DMS53 treated with DMSO at 0.1 percent for 48 hours (cell line): ENCODE results near the gene POU2F1.

ENCODE experiments used
- DNase-seq: peaks from one replicate; lab custom pipeline; 2025; ENCODE audit not compliant: unreplicated experiment; lab: John Stamatoyannopoulos, UW

Gene POU2F1

DNA sequence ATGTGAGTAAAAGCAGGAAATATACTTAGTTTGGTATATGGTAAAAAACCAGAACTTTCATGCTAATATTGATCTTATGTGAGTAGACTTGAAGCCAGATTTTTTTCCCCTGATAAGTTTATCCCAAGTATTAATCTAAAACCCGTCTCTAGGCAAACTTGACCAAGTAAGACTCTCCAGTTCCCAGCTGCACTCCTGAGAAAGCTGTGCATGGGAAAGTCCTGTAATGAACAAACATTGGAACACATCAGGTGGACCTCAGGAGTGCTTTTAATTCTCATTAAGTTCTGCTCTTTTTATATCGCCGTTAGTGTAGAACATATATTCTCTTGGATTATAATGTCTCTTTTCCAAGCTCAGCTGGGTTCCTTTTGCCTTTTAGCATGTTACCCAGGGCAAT is 192.6 kb downstream of the POU2F1 start:
- no peak for DNase-seq

DNA sequence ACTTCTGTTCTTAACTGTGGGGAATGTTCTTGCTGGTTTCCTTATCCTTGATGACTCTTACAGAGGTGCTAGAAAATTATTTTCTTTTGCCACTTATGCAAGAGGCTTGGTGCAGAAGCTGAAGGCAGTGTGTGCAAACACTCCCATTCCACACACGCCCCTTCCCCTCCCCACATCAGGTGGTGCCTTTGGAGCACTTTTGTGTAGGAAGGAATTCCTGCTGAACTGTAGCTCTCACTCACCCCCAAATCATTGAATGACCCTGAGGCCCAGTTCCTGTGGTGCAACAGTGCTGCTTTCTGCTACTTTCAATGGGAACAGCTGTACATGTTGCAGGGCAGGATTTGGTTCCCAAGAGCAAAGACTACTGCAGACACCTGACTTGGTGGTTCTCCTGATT is 195.8 kb downstream of the POU2F1 start:
- no peak for DNase-seq

DNA sequence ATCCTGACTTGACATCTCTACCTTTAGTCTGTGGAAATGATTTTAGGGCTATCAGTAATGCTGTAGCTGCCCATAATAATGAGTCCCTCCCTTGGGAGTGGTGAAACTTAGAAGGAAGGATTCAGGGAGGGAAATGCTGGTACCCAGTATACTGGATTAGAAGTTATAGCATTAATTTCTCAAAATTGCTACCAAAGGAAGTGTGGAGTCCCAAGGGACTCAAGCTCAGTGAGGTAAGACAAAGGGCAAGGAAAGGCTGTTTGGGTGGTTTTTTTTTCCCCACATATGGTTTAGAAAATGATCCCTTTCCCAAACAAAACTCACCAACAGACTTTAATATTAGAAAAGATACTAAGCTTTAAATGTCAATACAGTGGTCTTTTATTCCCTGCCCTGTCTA is 197.7 kb downstream of the POU2F1 start:
- no peak for DNase-seq

DNA sequence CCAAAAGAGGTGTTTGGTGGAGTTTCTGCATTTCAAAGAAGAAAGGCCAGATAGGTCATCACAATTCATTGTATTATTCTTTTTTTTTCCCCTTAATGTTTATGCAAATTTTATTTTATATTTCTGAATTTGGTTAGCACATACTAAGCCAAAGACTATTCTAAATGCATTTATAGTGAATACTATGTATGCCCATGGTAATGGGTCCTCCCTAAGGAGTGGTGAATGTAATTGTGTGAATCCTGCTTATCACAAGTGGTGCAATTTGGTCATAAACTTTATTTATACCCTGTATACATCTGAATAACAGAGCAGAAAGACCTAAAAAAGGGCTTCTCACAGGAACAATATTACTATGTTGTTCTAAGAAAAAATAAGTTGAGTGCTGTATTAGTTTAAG is 198.6 kb downstream of the POU2F1 start:
- no peak for DNase-seq

DNA sequence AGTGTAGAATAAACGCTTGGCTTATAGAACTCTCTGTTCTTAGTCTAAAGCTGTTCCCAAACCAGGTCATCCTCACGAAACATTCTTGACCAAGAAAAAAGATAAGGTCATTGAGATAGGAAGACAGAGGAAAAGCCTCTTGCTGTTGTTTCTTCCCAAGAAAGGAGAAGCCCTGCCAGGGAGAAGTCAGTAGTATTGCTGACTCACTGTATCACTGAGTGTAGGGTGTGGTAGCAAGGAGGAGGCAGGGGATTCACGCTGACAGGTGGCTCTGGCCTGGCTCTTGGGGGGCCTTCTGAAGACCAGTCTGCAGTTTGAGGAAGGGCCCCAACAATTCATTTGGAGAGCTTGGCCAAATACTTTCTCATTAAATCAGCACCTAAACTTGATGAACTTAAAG is 199.8 kb downstream of the POU2F1 start:
- DNase-seq: no peak

DNA sequence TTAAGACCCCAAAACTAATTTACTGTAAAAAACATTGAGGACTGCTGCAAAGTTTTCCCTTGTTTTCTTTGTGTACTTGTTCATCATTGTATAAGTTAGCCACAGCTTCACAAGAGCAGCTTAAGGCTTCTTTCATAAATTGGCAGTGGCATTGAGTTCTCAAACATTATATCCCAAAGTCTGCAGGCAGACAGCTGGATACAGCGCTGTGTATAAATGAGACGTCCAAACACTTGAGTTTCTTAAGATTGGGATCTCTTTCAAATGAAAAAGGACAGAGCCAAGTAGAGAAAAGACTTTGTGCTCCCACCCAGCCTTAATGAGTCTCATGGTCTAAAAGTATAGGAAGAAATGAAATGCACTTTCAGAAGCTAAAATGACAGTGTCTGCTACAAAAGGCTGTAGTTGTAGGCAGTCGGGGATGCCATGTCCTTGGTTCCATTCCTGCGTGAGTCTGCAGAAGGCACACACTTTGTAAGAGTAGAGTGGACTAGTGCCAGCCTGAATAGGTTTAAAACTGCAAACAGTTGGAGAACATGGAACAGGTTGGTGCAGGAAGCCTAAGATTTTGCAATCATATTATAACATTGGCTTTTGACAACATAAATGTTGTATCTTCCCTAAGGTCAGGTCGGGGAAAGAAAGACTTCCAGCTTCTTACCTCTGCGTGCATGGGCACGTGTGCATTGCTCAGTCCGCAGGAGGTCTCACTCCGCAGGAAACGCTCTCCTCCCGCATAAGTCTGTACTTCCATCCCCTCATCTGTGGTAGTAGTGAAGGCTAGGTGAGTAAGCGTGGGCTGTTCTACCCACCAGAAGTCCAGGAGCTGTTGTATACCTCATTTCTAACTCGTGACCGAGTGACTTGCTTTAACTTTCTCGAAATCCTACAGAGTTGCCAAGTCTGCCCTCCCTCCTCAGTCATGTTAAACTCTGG is 203.3 kb downstream of the POU2F1 start:
- DNase-seq: no peak

DNA sequence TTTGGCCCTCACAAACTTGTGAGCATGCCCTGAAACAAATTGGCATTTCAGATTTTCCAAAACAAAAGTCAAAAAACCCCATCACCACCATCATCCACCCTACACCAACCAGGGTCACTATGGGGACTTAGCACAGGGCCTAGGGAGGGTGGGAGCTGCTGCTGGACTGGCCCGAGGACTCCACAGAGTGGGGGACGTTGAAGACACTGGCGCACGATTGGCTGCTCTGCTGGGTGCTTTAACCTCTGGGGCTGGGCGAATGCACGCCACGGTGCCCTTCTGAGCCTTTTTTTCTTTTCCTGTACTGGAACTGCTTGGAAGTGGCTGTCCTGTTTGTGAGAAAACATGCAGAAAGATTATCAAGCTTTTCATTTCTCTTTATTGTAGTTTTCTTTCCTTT is 204.8 kb downstream of the POU2F1 start:
- no peak for DNase-seq

DNA sequence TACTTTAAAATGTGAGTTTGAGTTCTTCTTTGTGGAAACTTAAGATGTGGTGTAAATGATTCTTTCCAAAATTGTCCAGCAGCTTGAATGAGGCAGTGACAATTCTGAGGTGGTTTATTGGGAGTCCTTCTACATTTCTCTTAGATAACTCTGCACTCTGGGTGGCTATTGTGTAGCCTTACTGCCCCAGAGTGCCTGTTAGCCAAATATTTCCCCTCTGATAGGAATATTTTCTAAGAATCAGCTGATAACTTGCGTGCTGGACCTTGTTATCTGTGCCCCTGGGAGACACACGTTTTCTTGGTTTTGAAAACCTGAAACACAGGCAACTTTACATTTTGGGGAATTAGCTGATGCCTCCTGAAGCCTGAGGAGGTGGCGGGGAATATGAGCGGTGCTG is 206.0 kb downstream of the POU2F1 start:
- no peak for DNase-seq

DNA sequence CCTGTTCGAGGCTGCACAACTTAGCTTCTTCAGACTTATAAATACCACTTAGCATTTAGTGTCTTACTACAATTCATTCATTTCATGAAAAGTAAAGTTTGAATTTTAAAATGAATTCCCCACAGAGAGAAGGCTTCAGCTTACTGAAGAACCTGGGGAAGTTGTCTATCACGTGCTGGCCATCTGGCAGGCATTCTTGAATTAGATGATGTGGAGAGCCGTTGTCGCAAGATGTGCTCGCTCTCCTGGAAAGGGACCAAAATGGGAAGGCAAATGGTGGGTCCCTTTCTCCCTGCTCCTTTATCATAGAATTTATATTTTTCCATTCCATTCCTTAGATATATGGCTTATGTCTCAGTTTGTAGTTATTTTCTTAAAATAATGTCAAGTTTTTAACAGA is 207.2 kb downstream of the POU2F1 start:
- DNase-seq: no peak

DNA sequence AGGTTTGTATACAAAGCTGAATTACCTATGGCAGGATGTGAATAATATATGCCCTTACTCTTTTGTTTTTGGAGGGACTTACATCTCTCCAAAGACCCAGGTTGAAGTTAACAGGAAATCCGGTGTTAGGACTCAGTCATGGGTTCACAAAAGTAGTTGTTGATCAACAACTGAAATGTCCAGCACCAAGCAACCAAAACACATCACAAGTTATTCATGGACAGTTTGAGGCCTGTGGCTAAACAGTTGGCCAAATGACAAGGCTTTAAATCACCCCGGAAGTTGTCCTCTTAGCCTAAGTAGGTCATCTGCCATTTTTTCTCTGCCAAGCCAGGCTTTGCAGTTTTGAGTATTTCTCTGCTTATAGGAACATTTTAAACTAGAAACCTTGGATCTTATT is 207.7 kb downstream of the POU2F1 start:
- no peak for DNase-seq

DNA sequence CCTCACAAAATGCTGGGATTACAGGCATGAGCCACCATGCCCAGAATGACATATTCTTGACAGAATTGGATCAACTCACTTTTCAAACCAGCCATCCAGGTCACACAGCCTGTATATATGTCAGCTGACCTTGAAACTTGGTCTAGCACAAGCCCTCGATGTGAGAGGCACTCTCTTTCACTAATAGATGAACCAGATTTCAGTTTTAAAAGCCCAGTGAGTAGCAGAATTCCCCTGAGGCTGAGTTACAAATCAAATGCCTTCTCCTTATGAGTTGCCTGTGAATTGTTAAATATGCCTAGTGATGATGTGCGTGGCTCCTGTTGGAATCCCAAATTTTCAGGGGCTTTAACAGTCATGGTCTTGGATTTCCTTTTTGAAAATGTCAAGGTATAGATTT is 208.9 kb downstream of the POU2F1 start:
- no peak for DNase-seq

DNA sequence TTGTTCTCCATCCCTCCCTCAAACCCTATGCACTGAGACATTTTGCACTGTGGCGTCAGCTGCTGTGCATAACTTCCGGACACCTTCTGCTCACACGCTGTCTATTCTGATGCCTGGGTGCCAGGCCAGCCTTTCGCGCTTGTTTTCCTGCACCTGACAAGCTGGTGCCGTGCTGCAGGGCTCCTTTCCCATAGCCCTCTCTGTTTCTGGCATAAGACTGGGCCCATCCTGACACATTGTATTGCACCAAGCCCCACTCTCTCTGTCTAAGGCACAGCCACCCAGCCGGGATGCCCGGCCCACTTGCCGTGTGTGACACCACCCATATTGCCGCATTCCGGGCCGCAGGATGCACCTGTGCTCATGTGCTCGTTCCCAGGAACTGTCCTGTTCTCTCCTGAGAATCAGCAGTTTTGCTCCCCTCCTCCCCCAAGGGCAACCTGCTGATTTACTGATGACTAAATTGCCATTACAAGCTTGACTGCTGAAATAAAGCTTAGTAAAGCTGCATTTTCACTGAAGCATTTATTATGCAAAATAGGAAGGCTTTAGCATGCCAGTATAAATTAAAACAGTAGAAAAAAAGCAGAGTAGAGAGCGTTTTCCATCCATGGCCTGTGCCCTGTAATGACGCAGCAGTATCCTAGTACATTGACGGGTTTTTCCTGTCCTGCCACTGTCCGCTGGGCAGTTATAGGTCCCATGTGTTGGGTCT is 209.6 kb downstream of the POU2F1 start:
- DNase-seq: no peak

DNA sequence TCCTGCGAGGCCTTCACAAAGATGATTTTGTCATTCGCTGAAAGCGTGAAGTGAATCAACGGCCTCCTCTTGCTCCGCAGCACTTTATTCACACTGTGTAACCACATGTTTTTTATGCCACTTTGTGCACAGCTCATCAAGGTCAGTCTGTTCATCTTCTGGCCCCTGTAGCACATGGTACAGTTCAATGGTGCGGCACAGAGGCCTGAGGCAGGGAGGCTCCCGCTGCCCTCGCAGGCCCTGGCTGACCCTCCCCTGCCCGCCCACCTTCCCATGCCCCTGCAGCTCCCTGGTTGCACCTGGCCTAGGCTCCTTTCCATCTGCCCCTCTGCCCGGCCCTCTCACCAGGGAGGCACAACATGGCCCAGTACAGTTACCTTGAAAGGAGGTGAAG is 210.2 kb downstream of the POU2F1 start:
- DNase-seq: no peak

DNA sequence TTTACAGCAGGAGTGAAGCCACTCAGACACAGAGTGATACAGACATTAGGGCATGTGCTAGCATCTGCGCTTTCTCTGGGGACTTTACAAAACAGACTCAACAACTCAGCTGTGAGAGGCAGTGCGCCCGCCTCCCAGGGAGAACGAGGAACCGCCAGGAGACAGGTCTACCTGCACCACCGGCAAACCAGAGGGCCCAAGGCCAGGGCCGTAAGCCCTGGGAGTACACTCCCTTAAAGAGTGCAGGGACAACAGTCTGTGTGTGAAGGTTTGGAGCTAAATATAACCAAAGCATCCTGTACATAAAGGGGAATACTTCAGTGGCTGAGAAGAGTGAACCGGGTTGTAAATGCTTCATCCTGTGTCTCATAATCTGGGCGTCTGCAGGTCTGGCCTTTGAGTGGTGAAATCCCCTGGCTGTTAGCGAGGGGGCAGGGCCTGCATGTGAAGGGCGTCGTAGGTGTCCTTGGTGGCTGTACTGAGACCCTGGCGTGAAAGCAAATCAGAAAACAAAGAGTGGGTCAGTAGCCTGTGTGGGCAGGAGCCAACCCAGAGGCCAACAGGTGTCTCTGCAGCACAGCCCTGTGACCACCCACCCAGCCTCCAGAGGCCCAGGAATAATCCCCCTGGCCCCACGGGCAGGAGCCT is 210.7 kb downstream of the POU2F1 start:
- no peak for DNase-seq

DNA sequence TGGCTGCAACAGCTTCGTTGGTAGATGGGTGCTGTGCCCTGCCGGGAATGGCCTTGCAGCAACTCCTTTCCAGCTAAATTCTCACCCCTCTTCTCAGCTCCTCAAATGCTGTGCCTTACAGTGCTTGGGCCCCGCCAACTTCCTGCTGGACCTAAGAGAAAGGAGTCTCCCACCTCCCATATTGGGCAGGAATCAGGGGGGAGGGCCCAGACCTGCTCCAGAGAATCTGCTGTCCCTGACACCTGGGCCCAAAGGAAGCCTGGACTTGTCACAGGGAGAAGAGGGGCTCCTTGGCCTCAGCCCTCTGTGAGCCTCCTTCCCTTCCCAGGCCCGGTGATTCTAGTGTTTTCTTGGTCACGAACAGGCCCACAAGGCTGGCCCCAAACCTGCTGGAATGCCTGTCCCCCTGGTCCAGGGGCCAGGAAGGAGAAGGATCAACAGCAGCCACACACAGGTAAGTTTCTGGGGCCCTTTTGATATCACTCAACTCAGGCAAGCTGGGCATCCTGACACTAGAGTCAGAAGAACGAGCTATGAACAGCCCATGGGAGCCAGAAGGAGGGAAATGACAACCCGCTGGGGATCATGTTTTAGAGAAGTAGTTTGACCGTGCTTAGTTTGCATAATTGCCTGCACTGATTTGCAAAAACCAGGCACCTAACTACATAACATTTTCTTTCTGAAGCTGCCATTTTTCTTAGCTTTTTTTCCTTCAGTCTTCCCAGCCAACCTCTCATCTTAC is 211.4 kb downstream of the POU2F1 start:
- no peak for DNase-seq

DNA sequence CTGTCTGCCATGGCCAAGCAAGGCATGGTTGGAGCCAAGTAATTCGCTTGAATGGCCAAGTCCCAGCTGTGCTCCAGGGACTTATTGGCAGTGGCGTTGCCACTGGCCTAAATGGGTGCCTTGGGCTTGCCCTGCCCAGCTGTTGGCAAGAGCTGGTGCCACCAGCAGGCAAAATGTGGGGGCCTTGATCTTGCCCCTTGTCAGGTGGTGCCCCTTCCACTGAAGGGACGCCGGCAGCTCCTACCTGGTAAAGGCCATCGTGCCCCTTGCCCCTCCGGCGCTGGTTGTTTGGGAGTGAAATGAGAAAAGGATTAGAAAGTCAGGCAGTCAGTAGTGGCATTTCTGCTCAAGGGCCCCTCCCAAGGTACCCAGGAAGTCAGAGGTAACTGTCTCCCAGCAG is 212.1 kb downstream of the POU2F1 start:
- no peak for DNase-seq

DNA sequence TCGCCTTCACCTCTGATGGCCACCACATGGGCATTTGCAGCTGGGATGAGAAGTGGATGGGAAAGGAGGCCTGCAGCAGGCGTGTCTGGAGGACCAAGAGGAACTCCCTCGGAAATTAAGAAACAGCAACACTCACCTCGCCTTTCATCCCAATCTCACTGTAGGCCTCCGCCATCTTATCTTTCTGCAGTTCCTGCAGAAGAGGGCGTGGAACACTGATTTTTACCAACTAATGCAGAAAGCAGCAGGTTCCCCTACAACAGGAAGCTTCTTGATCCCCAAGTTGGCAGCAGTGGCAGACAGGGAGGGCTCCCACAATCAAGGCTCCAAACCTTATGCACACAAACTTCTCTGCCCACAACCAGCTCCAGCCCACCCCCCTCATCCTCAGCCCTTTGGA is 213.2 kb downstream of the POU2F1 start:
- no peak for DNase-seq

DNA sequence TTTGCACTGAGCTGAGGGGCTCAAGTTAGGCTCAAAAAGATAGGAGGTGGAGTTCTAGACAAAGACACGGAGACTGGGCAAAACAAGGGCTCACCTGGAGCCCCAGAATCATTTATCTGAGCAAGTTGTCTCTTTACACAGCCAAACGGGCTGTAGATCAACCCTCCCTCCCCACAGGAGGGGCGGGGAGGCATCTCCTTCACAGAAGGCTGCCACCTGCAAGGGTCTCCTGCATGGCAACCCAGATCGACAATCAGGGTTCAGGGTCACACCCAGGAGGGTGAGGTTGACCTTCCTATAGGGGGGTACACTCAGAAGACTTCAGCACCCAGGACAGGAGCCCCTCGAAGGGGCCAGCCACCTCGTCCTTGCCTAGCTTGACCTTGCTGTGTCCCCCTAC is 213.6 kb downstream of the POU2F1 start:
- no peak for DNase-seq

DNA sequence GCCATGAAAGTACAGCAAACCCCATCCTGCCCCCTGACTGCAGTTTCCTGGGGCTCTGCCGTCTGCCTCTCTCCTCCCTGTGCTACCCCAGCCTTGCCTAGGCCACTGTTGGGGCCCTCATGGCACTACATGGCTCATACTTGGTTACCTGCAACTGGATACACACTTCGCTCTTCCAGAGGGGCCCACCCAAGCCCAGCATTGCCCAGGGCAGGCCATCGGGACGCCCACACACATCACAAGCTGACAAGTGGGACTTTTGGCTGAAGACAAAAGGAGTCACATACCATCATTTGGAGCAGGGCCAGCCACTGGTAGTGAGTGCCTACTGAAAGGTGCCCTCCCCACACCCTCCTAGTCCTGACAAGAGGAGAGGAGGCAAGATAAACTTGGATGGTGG is 214.8 kb downstream of the POU2F1 start:
- DNase-seq: no peak

DNA sequence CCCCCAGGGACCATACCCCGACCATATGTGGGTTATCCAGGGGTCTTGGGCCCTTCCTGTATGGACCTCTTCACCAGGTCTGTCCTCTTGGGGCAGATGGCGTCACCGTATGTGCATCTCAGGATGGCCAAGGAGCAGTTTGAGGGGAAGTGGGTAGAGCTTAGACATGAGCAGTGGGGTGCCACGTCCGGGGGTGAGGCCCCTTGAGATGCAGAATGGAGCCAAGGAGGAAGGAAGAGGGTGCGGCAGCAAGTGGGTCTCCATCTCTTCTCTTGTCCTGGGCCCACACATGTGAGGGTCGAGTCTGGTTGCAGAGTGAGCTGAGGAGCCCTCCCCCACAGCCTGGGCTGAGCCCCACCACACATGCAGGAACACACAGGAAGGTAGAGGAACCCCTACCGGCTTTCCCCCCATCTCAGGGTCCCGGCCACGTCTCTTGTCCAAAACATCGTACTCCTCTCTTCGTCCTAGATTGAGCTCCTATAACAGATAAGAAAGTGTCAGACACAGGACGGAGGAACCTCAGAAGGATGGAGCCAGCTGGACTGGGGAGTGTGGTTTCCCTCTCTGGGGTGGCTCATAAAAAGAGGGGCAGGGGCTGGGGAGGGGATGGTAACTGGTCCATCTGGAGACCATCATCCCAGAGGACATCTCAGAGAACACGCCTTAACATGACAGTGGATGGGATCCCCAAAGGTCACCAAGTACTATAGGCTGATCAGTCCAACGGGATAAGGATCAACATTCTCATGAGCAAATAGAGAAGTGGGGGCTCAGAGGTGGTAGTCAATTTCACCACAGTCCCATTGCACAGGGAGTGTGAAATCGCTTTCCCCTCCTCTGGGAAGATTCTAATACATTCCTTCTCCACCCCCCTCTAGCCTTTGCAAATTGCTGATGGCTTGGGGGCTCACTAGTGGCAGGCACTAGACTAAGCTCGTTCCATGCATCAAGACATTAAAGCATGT is 217.8 kb downstream of the POU2F1 start:
- DNase-seq: no peak
